CD4-positive, alpha-beta T cell treated with Interleukin-17A for 4 hours (primary cell): ENCODE data around the gene MAU2.
"Not testable (repeated sequence)": the region's sequence is repeated elsewhere in the genome, so short reads cannot be mapped to it uniquely, and the experiment has no call there.

Source experiments
- DNase-seq: peaks from one replicate; pipeline ENCODE4 v3.0.0-alpha.2; 2020; ENCODE audit warnings: mixed read lengths

MAU2 gene

DNA sequence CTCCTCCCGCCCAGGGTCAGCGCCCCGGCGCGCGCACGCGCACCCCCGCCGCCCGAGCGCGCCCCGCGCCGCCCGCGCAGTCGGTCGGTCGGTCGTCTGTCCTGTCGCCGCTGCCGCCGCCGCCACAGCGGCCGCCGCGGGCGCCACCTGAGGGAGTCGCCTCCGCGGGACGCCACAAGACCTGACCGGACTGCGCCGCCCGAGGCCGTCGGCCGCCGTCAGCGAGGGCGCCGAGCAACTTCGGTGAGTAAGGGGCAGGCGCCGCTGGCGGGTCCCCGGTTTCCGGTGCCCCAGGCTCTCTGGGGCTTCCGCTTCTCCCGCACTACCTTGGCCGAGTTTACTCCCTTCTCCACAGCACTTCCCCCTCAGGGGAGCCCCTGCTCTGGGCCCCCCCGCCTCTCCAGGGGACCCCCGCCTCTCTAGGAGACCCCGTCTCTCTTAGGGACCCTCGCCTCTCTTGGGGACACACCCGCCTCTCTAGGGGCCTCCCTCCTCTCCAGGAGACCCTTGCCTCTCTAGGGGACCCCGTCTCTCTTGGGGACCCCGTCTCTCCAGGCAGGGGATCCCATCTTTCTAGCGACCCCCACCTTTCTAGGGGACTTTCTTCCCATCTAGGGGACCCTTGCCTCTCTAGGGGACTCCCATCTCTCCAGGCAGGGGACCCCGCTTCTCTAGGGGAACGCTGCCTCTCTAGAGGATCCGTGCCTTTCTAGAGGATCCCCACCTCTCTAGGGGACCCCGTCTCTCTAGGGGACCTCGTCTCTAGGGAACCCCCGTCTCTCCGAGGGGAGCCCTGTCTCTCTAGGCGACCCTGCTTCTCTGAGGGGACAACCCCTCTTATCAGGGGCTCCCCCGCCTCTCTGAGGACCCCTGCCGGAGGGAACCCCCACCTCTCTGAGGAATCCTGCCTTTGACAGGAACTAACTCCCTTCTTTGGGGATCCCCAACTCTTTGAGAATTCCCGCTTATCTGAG lies 65.6 kb downstream of the MAU2 start:
- peak; percentile 72 for DNase-seq

DNA sequence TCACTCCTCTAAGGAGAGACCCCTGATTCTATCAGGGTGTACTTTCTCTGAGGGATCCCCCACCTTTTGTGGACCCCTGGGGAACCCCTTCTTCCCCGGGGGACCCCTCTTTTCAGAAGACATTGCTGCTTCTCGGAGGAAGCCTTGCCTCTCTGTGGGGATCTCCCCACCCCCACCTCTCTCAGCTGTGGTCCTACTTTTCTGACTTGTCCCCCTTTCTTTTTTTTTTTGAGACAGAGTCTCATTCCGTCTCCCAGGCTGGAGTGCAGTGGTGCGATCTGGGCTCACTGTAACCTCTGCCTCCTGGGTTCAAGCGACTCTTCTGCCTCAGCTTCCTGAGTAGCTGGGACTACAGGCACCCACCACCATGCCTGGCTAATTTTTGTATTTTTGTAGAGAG lies 66.5 kb downstream of the MAU2 start:
- no peak for DNase-seq

DNA sequence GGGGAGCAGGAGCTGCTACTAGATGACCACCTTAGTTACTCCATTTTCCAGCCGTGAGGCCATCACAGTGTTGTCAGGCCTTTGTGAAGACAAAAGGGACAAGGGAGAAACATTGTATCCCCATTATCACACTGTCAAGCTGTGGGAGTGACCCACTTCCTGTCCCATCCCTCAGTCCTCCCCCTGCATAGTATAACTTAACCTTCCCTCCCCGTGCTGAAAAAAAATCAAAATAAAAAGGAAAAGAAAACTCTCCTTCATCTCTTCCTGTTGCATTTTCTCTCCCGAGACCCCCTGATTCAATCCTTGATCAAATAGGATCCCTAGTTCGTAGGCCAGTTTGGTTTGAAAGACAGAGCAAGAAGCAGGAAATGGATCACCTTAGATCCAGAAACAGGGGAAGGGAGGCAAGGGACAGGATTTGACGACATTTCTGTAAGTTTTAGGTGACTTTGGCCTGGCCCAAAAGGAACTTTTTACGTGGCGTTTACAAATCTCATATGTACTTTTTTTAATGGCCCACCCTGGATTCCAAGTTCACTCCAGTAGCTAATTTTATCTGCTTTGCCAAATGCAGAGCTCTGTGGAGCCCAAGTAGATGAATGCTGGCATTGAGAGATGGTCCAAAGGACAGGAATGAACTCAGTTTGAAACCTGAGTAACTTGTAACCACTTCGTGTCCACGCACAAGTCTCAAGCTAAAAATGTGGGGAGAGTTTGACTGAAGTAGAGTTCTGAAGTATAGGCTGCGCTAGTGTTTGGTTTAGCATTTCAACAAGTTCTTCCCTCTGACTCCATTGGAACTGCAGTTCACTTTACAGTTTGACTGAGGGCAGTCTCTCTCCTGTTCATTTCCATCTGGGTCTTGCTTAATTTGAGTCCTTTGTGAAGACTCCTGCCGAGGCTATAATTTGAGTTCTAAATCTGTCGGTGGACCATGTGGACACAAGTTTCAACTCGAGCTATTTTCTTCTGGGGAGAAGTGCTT lies 68.2 kb downstream of the MAU2 start:
- DNase-seq = no peak

DNA sequence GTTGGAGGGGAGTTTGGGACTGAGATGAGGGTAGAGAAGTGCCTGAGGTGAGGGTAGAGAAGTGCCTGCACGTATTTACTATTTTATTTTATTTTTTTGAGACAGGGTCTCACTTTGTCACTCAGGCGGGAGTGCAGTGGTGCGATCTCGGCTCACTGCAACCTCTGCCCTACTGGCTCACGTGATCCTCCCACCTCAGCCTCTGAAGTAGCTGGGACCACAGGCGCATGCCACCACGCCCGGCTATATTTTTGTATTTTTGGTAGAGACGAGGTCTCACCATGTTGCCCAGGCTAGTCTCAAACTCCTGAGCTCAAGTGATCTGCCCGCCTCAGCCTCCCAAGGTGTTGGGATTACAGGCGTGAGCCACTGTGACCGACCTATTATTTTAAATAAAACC lies 69.1 kb downstream of the MAU2 start:
- not testable (repeated sequence) for DNase-seq

DNA sequence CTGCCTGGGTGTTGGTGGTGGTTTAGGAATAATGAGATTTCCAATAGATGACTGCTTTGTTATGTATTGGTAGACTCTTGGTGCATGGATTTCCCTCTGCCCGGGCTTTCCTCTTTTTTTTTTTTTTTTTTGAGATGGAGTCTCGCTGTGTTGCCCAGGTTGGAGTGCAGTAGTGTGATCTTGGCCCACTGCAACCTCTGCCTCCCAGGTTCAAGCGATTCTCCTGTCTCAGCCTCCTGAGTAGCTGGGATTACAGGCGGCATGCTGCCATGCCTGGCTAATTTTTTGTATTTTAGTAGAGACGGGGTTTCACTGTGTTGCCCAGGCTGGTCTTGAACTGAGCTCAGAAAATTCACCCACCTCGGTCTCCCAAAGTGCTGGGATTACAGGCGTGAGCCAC lies 73.7 kb downstream of the MAU2 start:
- DNase-seq = not testable (repeated sequence)

DNA sequence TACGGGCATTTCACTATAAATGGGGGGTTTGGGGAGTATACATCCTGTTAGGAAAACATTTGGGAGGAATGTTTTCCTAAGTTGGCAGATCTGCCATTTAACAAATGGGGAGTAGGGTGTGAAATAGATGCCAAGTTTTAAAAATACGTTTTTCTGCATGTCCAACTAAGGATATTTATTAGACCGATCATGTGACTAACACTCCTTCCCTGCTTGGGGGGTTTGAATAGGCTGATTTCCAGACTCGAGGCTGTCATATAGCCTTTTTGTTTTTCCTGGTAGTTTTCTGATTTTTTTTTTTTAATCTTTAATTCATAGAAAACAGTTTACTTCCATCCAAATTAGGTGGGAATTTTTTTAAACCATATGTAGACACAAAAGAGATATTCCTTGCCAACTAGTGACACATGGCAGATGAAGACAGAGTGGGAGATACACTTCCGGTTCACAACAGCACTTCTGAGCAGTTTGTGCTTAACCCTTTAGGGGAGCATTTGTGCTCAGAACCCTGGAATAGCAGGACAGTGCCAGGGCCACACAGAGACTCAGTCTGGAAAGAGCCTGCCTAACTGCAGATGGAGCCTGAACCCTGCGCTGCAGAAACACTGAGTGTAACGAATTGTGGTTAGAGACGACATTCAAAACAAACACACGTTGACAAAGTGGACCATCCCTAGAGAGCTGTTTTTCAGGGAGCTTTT lies 79.3 kb downstream of the MAU2 start:
- no peak for DNase-seq

DNA sequence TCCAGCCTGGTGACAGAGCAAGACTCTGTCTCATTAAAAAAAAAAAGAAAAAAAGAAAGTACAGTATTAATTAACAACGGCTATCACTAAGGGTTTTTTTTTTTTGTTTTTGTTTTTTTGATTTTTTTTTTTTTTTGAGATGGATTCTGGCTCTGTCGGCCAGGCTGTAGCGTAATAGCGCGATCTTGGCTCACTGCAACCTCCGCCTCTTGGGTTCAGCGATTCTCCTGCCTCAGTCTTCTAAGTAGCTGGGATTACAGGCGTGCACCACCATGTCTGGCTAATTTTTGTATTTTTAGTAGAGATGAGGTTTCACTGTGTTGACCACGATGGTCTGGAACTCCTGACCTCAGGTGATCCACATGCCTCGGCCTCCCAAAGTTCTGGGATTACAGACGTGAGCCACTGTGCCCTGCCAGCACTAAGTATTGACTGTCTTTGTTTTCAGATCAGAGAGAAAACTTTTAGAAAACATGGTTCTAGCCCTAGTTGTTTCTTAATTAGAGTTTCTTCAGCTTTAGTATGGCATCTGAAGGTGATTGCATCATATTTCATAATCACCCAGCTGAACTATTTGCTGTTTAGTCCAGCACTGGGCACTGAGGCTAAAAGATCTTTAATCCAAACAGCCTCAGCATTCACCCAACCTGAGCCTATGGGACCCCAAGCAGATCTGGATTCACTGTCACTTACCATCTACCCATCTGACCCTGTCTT lies 82.2 kb downstream of the MAU2 start:
- no peak for DNase-seq

DNA sequence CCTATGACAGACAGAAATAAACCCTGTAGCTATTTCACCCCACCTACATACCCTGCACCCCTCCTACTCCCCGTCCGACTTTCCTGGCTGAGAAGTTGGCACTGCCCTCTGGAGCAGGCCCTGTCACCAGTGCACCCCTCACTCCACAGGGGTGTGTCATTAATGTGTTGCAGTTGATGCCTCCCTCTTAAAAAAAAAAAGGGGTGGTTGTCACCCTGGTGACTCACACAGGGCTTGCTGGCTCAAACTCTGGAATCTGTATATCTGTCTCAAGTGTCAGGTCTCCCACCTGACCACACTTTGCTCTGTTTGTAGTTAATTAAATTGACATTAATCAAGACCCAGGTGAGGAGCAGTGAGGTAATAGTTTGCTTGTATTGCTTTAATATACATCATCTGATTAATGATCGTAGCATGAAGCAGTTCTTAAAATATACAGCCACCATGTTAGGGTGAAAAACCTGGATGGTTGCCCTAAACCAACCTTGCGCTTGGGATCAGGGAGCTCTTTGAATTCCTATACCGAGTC lies 82.8 kb downstream of the MAU2 start:
- DNase-seq = peak; percentile 51

DNA sequence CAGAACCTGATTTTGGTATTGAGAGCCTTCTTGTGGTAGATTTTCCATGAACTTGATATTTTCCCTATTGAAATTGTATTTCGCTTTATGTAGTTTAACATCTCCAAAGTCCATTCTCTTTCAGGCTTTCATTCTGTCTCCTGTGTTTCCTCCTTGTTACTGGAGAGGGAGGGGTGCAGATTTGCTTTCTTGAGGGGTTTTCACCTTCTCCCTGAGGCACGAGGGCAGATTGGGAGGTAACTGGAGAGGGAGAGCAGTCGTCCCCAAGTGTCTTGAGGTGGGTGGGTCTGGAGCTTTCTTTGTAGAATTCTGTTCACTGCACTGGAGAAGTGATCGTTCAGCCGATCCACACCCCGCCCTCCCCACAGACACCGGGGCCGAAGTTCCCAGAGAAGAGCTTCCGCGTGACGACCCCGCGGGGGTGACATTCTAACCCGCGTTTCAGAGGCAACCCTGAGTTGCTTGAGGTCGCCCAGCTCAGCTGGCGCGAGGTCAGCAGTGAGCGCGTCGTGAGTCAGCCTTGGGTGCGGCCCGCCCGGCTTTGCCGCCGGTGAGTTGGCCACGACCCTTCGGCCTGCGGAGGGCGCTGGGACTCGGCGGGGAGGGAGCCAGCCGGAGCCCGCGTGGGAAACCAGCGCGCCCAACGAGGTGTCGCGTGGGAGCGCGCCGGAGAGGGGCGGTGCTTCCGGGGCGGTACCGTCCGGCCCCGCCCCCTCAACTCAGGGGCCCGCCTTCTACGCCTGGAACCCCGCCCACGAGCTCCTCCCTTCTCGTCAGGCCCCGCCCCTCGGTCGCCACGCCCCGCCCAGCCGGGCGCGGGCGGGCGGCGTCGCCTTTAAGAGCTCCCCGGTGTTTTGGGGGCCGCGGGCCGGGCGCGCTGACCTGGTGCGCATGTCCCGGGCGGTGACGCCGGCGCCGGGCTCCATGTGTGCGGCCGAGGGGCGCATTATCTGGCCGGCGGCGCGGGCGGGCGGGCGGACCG lies 84.5 kb downstream of the MAU2 start, which contains the start of gene GATAD2A:
GATAD2A (plus strand) TSS at position 797 of the 982 bp plus-strand sequence. CDS start 59,671 bp downstream, outside the sequence.
- DNase-seq = peak; percentile 92

DNA sequence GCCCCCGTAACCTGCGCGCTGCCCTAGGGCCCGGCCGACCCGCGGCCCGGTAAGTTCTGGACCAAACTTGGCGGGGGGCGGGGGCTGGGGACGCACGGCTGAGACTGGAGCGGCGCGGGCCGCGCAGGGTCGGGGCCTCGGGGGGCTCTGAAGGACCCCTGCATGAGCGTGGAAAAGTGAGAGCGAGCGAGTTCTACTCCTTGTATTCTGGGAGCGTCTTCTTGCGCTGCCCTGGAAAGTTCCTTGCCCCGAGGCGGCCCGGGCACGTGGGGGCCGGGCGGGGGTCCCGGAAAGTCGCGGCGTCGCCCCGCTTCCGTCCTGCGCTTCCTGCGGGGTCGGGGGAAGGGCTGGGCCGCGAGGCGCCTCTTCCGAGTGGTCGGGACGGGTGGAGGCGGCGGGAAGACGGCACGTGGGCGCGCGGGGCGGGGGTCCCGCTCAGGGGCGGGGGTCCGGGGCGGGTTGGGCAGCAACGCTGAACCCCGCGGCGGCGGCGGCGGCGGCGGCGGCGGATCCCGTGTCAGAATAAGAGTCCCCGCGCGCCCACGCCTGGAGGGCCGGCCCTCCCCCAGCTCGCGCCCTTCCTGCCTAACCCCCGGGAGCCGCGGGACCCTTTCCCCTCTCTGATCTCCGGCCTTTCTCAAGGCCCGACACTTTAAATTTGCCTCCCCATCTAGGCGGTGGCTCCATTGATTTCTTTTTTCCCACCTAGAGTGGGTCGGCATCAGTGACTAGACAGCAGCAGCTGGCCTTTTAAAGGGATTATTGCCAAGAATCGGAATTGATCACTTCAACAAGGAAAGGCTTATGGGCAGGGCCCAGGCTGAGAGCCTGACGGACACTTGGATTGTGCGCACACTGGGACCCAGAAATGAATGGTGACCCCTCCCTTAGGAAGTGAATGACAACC lies 85.6 kb downstream of the MAU2 start:
- DNase-seq = peak; percentile 49

DNA sequence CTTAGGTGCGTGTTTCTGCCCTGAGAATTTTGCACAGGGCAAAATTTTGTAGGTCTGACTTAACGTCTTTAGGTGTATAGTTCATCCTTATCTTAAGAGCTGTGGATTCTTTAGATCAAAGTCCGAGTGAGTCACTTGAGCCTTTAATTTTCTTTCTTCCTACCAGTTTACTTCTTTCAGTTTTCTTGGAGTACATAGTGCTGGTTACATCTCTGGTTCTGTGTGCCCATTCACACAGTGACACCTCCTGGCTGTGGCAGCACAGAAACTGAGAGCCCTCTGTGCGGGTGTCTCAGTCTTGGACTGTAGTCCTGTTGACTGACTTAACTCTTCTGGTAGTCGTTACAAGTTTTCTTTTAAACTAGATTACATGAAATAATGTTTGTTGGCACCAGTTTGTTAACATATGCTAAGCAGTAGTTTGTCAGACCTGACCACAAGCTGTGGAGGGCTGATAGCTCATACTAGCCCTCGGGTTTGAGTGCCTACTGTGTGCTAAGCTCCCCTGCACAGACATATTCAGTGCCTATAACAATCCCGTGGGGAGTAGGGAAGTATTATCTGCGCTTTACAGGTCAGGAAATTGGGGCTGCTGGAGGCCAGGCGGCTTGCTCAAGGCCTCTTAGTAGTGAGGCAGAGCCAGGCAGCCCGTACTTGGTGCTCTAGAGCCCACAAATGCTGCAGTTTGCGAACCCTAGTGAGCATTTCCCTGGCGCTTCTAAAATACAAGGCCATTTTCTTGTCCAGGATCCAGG lies 86.4 kb downstream of the MAU2 start:
- peak; percentile 69 for DNase-seq

DNA sequence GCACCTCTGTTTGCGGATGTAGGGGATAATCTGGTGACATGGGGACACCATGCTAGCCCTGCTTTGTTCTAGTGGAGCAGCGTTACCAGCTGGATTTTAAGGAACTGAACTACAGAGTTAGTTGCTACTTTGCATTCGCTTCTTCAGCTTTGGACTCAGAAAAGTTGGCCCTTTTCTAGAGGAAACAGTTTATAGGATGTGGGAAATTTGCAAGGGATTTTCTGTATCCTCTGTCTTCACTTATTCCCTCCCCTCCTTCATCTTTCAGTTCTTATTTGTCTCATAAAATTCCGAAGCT lies 87.0 kb downstream of the MAU2 start:
- DNase-seq = no peak
